Right ventricle myocardium inferior (tissue), 1 donor: ENCODE data around the gene SYNDIG1. TPM values are rescaled to one million over a fixed set of nuclear protein-coding genes. Genes with fewer than 3 reads are reported as not detected.
"Not testable (repeated sequence)": the region's sequence is repeated elsewhere in the genome, so short reads cannot be mapped to it uniquely, and the experiment has no call there.

Source experiments
- ATAC-seq: fragments of 200-7000 bp; cut with Tn5 transposase; one replicate; pipeline ENCODE4 v1.9.1; 2020; ENCODE audit warnings: mild to moderate bottlenecking, moderate library complexity
- DNase-seq: peaks from one replicate; pipeline ENCODE4 v3.0.0; 2021; ENCODE audit errors: missing footprints
- intact Hi-C: fragments of 100-400 bp; cut with DNase I; formaldehyde crosslinking; loops from one replicate; pipeline ENCODE4 v1.11.0; 2022
- total RNA-seq: library from RNA; stranded (reverse); fragmentation: NEBNext Ultra II Directional; extraction: Animal tissue kit (Norgen Biotek cat#: 25700); gene quantifications from one replicate; pipeline ENCODE4 v1.2.1, GENCODE V29; 2021
- donor health status: DM: no; HTN: yes; CAD: no; lungs with severe emphysema.

SYNDIG1 gene
- total RNA-seq, 1 donor from 2014 or later, result 15.8 TPM

GRCh38 chr20:24611360-24612140 is 142.1 kb downstream of the SYNDIG1 start:
- ATAC-seq, result peak; percentile 44
- intact Hi-C loops, result no loop called here
- no peak for DNase-seq

- DNase-seq, result no peak
- intact Hi-C loops, result no loop called here
- ATAC-seq, result peak; percentile 81
Observed at GRCh38 chr20:24612799-24613775, 143.7 kb downstream of the SYNDIG1 start.

DNA sequence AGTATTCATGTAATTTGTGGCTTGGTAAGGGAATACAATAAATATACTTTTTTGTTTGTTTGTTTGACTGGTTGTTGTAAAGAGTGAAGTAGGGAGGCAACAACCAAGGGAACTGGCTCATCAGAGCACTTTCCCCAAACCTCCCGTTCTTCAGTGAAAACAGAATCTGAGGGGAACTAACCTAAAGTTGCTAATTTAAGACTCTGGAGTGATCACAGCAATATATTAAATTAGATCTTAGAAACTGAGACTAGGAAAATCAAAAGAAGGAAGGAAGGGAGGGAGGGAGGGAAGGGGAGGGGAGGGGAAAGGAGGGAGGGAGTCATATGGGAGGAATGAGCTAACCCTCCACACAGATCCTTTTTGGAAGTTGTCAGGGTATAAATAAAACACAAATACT is 144.9 kb downstream of the SYNDIG1 start:
- intact Hi-C loops, result no loop called here
- ATAC-seq (no peak), DNase-seq (no peak)

GRCh38 chr20:24615353-24615752 is 145.9 kb downstream of the SYNDIG1 start:
- intact Hi-C loops, result no loop called here
- ATAC-seq (no peak), DNase-seq (no peak)

- DNase-seq (no peak), ATAC-seq (no peak)
- intact Hi-C loops, result no loop called here
Observed at GRCh38 chr20:24616258-24617079, 147.0 kb downstream of the SYNDIG1 start.

- intact Hi-C loops, result no loop called here
- ATAC-seq (no peak), DNase-seq (no peak)
Observed at GRCh38 chr20:24617080-24617432, 147.6 kb downstream of the SYNDIG1 start.

DNA sequence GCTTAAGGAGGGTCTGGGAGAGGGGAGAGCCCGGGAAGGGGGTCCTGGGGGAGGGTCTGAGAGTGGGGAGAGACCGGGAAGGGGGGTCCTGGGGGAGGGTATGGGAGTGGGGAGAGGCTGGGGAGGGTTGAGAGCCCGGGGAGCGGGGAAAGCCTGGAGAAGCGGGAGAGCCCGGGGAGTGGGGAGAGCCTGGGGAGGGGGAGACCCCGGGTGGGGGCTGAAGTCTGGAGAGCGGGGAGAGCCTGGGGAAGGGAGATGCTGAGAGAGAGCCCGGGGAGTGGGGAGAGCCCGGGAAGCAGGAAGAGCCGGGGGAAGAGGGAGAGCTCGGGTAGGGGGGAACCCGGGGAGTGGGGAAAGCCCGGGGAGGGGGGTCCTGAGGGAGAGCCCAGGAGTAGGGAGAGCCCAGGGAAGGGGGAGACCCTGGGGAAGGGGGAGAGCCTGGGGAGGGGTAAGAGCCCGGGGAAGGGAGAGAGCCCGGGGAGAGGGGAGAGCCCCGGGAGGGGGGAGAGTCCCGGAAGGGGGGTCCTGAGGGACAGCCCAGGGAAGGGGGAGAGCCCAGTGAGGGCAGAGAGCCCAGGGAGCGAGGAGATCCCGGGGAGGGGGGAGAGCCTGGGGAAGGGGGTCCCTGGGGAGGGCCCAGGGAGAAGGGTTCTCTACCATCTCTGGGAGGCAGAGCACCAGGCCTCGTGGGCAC is 148.5 kb downstream of the SYNDIG1 start:
- no peak for ATAC-seq
- intact Hi-C loops, result no loop called here

DNA sequence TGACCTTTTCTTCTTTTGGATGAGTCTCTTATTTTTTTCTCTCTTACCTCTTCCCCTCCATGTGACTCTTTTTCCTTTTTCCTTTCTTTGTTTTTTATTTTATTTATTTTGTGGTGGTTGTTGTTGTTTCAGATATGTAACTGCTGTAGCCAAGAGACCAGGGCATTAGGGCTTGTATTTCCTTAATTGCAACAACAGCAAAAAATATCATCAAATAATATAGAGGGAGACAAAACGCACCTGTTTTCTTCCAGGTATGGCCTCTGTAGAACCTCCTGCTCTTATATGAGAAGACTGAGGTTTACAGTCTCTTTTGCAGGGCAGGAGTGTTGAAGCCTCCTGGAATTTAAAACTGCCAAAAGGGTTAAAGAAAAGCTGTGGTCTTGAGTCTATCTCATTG is 149.3 kb downstream of the SYNDIG1 start:
- DNase-seq (no peak), ATAC-seq (no peak)
- intact Hi-C loops, result no loop called here

More for the DNA sequence above, 148.5 kb downstream of the SYNDIG1 start:
- no peak for DNase-seq

- ATAC-seq (peak; percentile 37), DNase-seq (no peak)
- intact Hi-C loops, result no loop called here
Observed at GRCh38 chr20:24619212-24619611, 149.8 kb downstream of the SYNDIG1 start.

DNA sequence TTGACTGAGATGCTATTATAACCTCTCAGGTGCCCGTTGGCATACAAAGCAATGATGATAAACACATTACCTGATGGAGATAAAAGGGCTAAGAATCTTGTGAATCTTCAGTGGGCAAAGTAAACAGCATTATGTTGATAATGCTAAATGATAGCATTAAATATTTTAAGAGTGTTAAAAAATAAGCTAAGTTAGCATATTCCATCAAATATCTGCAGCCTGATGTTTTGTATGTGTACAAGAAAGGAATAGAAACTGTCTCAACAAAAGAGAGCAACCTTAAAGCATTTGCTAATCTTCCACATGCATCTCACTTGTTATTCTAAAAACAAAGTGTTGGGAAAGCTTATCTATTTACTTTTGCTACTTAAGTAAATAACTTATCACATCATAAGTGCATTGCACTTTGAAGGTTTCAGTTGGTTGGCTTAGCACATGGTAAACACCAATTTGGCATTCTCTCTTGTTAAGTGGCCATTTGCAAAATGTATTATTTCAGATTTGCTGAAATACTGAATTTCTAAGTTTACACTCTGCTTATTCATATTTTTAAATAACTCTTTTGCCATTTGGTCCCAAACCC is 151.6 kb downstream of the SYNDIG1 start:
- ATAC-seq, result no peak
- DNase-seq, result no peak
- intact Hi-C loops, result no loop called here

DNA sequence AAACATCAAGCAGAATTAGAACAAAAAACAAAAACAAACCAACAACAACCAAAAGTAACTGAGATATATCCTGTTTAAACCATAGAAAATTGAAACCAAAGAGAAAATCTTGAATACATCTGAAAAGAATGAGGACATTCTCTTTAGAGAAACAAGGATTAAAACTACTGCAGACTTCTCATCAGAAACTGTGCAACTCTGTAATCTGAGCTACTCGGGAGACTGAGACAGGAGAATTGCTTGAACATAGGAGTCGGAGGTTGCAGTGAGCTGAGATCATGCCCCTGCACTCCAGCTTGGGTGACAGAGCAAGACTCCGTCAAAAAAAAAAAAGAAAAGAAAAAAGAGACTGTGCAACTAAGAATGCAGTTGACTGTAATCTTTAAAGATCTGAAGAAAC is 153.4 kb downstream of the SYNDIG1 start:
- no peak for DNase-seq
- intact Hi-C loops, result no loop called here
- ATAC-seq, result no peak

DNA sequence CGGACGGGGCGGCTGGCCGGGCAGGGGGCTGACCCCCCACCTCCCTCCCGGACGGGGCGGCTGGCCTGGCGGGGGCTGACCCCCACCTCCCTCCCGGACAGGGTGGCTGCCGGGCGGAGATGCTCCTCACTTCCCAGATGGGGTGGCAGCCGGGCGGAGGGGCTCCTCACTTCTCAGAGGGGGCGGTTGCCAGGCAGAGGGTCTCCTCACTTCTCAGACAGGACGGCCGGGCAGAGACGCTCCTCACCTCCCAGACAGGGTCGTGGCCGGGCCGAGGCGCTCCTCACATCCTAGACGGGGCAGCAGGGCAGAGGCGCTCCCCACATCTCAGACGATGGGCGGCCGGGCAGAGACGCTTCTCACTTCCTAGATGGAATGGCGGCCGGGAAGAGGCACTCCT is 156.7 kb downstream of the SYNDIG1 start:
- ATAC-seq, intact Hi-C loops, DNase-seq: not testable (repeated sequence)

- ATAC-seq (no peak), DNase-seq (no peak)
- intact Hi-C loops, result no loop called here
Observed at GRCh38 chr20:24627291-24627690, 157.9 kb downstream of the SYNDIG1 start.

- no peak for ATAC-seq
- DNase-seq, result no peak
- intact Hi-C loops, result no loop called here
Observed at GRCh38 chr20:24627926-24628325, 158.5 kb downstream of the SYNDIG1 start.

DNA sequence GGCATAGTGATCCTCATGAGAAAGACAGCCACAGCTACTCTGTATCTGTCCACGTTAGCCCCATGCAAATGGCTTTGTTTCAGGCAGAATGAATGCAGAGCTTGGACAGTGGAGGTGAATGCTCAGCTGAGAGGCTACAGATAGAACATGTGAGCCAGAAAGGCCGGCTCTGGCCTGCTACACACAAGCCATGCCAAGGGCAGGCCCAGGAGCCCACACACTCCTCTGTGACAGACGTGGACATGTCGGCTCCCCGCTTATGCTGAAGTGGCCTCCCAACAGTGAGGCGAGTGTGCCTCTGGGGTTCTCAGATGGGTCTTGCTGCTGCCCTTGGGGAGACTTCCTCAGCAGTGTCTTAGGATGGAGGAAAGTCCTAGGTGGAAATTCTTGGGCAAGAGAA is 159.6 kb downstream of the SYNDIG1 start:
- intact Hi-C loops, result no loop called here
- no peak for DNase-seq
- ATAC-seq, result no peak

DNA sequence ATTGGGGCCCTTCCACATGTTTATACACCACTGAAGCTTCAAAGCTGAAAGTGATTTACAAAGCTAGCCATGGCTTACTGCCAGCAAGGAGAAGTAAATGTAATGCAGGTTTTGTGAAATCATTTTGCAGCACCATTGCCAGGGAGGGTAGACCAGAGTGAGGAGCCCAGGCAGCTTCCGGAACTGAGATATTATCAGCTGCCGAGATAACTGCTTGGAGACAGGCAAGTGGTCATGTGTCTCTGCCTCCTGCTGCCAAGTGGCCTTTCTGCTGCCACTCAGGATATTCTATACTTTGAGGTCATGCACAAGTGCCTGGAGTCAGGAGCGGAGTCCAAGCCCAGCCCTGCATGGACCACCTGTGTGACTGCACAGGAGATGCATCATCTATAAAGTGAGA is 160.2 kb downstream of the SYNDIG1 start:
- intact Hi-C loops, result loop anchor here (5.0 kb wide), 1 partner anchor 157 kb away; no protein-coding TSS in a partner anchor
- ATAC-seq (no peak), DNase-seq (no peak)

DNA sequence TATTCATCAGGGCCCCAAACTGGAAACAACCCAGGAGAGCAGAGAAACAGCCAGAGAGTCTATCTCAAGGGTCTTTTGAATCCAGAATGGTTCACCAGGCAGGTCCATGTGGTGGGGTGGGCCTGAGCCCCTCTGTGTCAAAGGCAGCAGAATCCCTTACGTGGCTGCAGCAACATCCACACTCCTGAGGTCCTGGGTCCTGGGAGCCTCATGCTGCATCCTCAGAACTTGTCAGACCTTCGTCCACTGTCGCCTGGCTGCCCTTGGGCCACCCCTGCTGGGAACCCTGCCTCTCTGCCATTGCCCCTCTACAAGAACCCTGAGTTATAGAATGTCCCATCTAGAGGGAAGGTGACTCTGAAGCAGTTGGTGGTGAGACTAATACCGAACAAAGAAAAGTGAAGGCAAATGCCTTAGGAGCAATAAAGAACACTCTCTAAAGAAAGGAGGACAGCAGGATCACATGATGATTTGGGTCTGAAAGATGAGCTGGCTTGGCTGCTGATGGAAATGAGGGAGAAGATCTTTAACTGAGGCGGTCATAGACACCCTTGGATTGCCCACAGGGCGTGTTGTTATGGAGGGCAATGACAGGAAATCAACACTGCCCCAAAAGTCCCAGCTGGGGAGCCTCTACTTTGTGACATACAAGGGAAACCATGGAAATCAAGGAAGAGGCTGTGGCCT is 161.2 kb downstream of the SYNDIG1 start:
- DNase-seq, result no peak
- no peak for ATAC-seq
- intact Hi-C loops, result loop anchor here (5.0 kb wide), 1 partner anchor 158 kb away; no protein-coding TSS in a partner anchor

- ATAC-seq, result no peak
- intact Hi-C loops, result loop anchor here (5.0 kb wide), 1 partner anchor 159 kb away; no protein-coding TSS in a partner anchor
- no peak for DNase-seq
Observed at GRCh38 chr20:24631173-24631505, 161.7 kb downstream of the SYNDIG1 start.
